ENCODE measurements around the gene PARVB.

Gene PARVB, protein sequence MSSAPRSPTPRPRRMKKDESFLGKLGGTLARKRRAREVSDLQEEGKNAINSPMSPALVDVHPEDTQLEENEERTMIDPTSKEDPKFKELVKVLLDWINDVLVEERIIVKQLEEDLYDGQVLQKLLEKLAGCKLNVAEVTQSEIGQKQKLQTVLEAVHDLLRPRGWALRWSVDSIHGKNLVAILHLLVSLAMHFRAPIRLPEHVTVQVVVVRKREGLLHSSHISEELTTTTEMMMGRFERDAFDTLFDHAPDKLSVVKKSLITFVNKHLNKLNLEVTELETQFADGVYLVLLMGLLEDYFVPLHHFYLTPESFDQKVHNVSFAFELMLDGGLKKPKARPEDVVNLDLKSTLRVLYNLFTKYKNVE

DNA sequence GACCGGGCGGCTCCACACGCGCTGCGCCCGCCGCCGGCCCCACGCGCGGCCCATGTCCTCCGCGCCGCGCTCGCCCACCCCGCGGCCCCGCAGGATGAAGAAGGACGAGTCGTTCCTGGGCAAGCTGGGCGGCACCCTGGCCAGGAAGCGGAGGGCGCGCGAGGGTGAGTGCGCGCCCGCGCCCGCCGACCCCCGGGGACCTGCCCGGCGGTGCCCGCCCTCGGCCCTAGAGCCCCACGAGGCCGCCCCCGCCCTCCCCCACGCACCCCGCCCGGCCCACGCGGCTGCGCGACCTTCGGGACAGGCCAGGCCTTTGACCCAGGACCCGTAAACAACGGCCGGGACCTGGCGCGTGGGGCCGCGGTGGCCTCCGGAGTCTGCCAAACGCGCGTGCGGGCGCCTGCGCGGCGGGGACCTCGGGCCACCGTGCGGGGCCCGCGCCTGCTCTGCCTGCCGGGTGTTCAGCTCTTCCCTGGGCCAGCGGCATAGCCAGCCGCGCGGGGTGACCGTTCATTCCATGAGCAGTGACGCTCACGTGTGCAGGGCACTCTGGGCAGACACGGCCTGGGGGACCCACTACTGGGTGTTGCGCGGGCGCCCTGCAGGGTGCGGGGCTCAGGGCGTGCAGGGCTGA, at the start of gene PARVB:
PARVB (plus strand) TSS at position 15 of the 634 bp plus-strand sequence; CDS start at position 53, 38 bp downstream.
- peak in 1 of 2 experiments; percentile 9 for DNase-seq

GRCh38 chr22:43975041-43975440, 49.1 kb upstream of the PARVB start:
- DNase-seq: no peak

DNA sequence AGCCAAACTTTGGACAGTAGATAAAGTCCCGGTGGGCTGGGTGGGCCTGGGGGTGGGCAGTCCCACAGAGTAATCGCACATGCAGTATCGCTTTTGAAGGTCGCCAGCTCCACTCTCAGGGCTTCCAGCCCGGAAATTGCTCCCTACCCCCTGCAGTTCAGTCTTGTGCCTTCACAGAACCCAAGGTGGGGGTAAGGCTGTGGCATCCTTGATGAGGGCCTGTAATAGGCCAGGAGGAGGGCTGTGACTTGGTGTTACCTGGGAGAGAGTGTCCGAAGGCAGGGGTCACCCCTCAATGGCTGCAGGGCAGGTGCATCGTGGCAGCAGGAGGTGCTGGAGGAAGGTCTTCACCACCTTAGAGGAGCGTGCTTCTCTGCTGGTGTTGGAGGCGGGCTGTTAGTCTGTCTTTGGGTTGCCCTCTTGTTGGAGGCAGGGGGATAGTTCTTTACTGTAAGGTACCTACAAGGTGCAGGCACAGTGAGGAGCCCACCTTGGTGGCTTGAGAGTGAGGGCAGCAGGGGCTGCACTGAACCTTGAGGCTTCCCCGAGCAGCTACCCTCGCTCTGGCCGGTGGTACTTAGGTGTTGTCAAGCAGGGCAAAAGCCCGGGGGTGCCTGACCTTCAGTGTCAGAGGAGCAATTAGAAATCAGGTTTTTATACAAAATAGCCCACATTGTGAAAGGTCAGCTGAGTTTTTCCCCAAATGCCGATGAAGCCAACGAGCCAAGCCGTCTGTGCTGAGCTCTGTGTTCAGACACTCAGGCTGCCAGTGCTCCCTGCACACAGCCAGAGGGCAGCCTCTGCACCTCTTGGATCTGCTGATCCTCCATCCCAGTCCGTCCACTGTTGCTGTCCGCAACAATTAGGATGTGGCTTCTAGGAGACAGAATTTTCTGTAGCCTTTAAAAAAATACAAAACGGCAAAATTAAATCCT, 47.0 kb upstream of the PARVB start:
- DNase-seq: no peak

- no peak for DNase-seq
Observed at GRCh38 chr22:43978558-43978957, 45.5 kb upstream of the PARVB start.

DNA sequence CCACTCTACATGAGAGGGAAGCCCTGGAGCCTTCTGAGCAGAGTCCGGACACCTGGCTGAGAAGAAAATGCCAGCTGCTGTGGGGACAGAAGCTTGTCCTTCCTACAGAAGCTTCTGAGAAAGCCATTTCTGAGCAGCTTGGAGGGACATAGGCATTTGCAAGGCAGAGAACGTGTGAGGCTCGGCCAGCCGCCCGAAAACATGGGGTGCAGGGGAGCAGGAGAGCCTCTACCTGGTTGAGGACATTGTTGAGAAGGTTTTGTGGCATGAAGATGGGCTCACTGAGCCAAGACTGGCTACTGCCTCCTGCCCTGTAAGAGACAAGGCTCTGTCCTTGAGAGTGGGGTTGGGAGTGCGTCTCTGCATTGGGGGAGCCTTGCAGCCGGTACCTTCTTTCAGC, 43.5 kb upstream of the PARVB start:
- DNase-seq: no peak

DNA sequence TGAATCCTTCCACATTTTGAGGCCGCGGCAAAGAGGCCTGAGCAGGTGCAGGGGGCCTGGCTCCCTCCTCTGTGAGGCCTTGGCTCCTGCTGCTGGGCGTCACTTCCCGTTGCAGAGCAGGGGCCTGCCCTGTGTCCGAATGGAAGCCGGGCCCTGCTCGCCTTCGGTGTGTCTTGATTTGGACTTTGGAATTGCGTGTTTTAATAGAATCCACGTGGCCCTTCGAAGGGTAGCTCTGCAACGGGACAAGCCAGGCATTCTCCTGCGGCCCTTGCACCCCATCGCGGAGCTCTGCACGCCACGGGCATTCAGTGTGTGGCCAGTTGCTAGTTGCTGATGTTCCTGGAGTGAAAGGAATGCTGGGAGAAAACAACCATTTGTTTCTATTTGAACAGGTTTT, 43.1 kb upstream of the PARVB start:
- DNase-seq: no peak

DNA sequence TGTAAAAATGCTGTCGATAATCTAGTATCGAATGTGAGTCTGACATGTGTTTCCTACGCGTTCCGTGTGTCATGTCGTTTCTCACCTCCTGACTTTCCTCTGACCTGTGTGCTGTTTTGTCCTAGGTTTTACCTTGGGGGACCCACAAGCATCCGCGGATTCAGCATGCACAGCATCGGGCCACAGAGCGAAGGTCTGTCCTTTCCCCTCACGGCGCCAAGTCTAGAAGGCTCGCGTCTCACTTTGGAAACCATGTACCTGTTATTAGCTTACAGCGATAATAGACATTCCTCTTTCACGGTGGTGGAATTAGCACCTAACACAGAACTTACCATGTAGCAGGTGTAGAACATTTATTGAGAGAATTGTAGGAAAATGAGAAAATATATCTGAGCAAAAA, 40.3 kb upstream of the PARVB start:
- DNase-seq: no peak

- DNase-seq: no peak
Observed at GRCh38 chr22:43985532-43985931, 38.6 kb upstream of the PARVB start.

DNA sequence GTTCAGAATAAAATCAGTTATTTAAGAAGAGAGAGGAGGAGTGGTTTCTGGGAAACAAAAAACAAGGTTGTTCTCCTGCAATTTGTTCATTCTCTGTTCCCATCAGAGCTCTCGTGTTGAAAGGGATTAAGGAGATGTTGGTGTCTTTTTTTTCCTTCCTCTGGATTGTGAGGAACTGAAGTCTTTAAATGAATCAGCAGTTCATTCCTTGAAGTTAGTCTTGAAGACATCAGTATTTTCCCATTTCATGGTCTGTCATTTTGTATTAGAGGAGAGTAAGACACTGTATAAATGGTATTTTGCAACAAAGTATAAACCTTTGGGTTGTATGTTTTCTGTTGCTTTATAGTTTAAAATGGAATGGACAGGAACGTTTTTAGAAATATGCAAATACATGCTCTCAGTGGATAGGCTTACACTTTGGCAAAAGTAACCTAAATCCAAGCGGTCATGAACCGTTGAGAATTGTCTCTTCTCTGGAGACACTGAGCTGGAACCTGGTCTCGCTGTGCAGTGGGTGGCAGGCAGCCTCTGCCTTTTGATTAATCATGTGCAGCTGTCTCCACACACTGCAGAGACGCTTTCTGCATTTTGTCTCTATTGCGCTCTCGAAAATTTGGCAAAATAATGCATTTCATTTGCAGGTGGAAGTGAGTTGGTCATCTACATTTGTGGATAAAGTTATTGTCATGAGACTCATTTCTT, 35.8 kb upstream of the PARVB start:
- DNase-seq: no peak

GRCh38 chr22:43988960-43989359, 35.1 kb upstream of the PARVB start:
- no peak for DNase-seq

DNA sequence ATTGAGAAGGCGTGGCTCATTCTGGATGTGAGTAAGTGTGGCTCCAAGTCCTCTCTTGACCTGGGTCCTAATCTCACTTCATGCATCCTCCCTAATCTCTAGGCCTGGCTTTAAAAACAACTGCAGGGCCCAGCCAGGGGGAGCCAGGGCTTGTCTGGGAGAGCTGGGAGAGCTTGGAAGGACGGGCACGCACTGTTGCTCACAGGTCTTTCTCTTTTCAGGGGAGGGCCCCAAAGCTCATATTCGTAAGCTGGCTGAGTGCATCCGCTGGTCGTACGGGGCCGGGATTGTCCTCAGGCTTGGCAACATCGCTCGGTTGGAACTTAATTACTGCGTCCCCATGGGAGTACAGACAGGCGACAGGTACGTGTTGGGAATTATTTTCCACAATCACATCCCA, 34.1 kb upstream of the PARVB start:
- DNase-seq: no peak

DNA sequence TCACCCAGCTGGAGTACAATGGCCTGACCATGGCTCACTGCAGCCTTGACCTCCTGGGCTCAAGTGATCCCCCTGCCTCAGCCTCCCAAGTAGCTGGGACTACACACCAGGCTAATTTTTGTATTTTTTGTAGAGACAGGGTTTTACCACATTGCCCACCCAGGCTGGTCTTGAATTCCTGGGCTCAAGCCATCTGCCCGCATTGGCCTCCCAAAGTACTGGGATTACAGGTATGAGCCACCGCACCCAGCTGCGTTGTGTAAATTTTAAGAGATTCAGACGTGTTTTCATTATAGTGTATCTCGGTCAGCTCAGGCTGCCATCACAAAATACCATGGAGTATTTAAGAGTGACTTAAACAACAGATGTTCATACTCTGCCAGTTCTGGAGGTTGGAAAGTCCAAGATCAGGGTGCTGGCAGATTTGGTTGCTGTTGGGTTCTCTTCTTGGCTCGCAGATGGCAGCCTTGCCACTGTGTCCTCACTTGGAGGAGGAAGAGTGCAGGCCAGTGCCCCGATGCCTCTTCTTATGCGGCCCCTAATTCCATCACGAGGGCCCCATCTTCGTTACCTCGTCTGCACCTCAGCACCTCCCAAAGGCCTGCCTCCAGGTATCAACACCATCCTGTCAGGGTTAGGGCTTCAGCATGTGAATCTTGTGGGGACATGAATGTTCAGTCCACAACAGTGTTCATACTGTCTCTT, 32.6 kb upstream of the PARVB start:
- no peak for DNase-seq

- DNase-seq: no peak
Observed at GRCh38 chr22:43992331-43992821, 31.7 kb upstream of the PARVB start.

GRCh38 chr22:43993072-43993760, 30.9 kb upstream of the PARVB start:
- DNase-seq: peak; percentile 35 to 39

- DNase-seq: no peak
Observed at GRCh38 chr22:43994006-43994405, 30.1 kb upstream of the PARVB start.

- DNase-seq: no peak
Observed at GRCh38 chr22:43994416-43994815, 29.7 kb upstream of the PARVB start.

- no peak for DNase-seq
Observed at GRCh38 chr22:43995057-43995685, 28.9 kb upstream of the PARVB start.

GRCh38 chr22:43995798-43996169, 28.3 kb upstream of the PARVB start:
- DNase-seq: no peak

DNA sequence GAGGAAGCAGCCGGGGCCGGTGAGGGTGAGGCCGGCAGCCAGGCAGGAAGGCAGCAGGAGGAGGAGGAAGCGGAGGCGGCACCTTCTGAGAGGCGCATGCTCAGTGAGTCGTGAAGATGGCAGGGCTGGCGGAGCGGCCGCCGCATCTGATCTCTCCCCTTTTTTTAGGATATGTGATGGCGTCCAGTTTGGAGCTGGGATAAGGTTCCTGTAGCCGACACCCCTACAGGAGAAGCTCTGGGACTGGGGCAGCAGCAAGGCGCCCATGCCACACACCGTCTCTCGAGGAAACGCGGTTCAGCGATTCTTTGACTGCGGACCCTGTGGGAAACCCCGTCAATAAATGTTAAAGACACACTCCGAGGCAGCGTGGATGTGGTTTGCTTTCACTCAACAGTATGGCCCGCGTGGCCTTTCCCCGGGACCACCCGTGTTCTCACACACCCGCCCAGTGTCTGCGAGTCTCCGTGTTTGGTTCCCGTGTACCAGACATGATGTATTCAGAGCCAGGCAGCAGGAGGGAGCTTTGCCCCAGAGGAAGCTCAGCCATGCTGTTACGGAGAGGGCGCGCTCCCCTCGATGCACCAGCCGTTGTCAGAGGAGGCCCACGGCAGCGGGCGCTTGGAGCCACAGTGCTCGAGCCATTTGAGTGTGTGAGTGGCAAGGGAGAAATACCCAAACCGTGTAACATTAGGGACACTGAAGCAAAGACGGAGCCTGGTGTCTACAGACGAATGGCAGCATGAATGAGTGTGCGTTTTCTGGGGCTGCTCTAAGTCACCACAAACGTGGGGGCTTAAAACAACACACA, 27.7 kb upstream of the PARVB start:
- DNase-seq: no peak

DNA sequence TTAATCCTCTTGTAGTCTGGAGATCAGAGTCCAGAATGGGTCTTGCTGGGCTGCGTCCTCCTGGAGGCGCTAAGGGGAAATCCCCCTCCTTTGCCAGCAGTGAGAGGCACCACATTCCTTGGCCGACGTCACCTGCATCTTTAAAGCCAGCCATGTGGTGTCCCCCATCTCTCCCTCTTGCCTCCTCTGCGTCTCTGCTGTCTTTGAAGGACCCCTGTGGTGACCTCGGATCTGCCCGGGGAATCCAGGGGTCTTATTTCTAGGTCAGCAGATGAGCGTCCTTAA, 27.2 kb upstream of the PARVB start:
- no peak for DNase-seq

Data from SHP77 (cell line).